Brain pericyte (primary cell): ENCODE data around the gene HIVEP3.

Experiments used
- DNase-seq: peaks from one replicate; pipeline ENCODE4 v3.0.0-alpha.2; 2012; ENCODE audit warnings: low read depth, low spot score

The HIVEP3 gene

DNA sequence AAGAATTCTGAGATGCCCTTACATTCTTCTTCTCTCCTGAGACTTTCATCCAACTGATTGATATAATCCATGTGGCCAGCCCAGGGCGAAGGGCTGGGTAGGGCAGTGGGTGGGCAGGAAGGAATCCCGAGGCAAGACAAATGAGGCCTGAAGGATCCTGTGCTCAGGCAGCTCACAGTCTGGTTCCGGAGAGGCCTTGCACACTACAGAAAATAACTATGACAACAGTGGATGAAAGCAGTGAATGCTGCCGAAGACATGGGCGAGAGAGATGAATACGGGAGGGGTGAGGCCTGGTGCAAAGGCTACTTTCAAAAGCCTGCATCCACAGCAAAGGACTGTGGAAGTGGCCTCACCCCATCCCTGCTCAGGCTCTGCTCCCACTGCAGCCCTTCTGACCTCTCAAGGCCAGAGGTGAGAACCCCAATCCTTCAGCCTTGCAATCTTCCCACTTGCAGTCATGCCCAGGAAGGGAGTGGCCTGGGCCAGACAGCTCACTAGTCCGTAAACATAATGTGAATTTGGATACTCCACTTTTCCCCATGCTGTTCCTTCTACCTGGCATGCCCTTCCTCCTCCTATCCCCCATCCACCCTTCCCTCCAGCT lies 250.6 kb downstream of the HIVEP3 start:
- no peak for DNase-seq

GRCh38 chr1:41666981-41667631 lies 251.6 kb downstream of the HIVEP3 start:
- no peak for DNase-seq

GRCh38 chr1:41665962-41666917 lies 252.5 kb downstream of the HIVEP3 start:
- DNase-seq, result no peak

DNA sequence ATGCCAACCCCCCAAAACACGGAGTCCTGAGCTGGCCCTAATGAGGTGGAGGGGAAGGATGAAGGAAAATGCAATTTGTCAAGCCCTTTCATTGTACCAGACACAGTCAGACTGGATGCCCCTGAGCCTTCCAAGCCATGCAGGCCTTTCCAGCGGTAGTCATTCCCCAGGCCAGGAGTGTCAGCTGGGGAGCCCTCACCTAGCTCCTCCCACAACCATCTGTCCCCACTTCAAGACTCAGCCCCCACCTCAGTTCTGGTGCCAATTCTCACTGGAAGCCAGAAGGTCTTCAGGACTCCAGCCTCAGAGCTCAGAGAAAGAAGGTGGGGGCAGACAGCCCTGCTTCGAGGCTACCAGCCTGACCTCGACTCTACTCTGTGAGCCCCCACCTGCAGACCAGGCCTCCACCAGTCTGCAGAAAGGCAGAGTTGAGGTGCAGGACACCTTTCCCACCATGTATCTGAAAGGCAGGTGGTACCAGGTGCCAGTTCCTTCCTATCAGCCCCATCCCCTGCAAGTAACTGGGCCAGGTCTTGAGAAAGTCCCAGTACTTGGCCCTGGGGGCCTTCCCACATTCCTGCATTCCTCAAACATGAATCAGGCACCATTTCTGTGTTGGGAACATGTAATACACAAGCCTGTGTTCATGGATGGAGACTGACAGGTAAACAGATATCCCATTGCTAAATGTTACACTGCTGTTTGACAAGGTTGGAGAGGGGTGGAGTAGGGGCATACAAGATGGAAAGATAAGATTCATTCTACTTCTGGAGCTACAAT lies 253.7 kb downstream of the HIVEP3 start:
- DNase-seq, result no peak

DNA sequence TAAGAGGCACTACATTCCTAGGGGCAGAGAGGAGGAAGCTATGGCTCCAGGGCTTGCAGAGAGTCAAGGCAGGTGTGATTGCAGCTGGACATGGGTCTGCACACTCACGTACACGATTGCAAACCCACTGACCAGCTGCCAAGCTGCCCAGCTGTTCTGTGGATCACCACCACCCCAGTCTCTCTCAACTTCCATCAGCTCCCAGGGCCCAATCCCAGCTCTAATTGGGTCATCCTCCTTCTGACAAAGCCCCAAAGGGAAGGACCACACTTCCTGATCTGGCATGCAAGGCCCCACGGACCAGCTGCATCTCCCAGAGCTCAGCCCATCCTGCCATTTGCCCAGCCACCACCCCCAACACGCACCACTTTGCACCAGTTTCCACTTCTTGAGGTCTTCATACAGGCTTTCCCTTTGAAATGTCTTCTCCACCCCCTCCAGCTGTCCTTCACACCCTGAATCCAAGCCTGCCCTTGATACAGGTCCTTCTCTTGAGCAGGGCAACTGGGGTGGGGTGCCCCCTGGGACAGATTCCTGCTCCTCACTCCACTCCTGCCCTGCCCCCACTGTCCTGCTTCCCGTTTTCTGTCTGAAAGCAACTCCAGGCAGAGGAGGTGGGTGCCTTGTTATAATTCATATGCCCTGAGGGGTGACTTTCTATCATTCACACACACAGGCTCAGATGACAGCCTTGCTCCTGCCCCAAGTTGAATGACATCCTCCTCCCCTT lies 254.9 kb downstream of the HIVEP3 start:
- no peak for DNase-seq

DNA sequence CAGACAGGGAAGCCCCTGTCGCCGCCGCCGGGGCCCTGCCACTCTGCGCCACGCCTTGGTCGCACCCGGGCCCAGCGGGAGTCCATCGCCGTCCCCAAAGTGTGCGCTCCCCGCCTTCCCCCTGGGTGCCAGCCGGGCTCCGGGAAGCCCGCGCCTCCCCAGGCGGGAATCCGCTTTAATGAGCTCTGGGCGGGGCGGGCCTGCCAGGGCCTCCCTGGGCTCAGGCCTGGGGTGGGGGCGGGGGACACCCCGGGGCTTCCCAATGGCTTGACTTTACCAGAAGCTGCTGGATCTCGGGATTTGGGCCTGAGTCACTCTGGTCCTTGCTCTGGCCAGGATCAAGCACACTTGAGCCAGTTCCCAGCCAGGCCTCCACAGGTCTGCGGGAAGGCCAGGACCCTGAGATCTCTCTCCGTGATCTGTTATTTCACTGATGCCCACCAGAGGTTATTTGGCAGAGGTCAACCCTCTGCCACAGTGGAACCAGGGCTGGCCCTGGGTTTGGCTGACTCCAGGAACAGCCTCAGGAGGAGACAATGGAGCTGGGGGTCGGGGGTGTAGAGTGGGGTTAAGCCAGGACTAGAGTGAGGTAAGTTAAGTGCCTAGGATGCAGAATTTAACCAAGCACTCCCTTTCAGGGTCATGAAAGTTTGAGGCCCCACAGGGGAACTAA lies 255.8 kb downstream of the HIVEP3 start:
- no peak for DNase-seq

- no peak for DNase-seq
Measured at GRCh38 chr1:41662061-41662764, 256.5 kb downstream of the HIVEP3 start.

DNA sequence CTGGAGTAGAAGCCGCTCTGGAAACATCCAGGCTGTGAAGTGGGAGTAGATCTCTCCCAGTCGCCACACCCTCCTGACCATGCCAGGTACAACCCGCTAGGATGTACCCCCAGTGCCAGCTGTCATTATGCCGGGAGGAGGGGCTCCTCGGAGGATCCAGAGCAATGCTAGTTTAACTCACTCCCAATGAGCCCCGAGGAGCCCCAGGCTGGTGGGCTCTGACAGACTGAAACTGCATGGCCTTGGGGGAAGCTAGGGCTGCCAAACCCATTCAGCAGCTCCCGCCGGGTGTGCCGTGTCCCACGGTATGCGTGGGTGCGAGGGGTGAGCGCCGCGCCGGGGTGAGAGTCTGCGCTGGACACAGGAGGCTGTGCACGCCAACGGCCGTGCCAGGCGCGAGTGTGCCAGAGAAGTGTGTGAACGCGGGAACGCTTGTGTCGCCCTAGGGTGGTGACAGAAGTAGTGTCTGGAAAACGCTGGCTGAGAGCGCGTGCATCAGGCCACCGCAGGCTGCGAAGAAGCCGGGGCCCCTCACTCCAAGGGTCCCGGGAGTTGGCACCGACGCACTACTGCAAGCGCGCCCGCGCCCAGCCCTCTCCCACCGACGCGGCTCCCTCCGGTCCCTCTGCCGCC lies 257.2 kb downstream of the HIVEP3 start:
- no peak for DNase-seq

DNA sequence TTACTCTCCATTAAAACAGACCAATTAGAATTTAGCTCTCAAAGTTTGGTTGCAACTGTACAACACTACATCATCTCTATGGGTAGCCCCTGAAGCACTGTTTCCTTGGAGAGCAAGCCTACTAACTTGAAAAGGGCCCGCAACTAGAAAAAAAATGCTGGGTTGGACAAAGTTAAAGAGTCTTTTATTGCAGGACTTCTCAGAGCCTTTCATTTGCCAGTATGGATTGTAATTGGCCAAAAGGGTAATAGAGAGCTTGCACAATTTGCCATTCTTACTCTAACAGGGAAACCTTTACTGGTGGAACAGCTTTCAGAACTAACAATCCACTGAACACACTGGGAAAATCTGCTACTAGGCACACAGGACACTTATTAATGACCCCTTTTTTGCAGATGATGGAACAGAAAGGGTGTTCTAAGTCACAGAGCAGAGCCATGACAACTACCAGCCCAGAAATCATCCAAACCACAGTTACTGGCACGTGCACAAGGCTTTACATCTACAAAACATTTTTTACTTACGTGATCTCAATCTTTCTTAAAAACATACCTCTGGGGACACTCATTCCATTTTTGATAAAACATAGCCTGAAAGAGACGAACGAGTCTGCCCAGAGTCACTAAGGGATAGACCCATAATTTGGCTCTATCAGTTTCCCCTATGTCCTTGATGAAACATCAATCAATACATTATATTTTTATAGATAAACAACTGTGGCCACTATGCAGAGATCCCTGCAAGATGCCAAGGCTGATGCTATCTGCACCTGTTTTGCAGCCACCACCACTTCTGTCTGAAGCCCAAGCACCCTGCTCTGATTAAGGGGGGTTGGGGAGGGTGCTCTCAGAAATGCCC lies 257.9 kb downstream of the HIVEP3 start:
- DNase-seq, result no peak

DNA sequence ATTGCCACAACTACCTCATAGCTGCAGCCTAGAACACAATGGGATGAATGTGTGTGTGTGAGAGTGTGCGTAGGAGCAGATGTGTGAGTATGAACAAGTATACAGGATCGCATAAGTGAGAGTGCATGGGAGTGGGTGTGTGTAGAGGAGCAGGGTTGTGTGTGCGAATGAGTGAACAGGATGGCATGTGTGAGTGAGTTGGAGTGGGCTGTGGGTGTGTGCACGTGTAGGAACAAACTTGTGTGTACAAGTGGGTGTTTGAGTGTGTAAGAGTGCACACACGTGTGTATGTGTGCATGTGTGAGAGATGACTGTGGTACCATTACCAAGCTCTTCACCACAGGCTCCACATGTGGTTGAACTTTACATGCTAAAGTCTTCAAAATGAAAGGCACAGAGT lies 258.8 kb downstream of the HIVEP3 start:
- DNase-seq, result no peak

- no peak for DNase-seq
Measured at GRCh38 chr1:41659159-41659495, 259.6 kb downstream of the HIVEP3 start.

GRCh38 chr1:41658431-41659158 lies 260.1 kb downstream of the HIVEP3 start:
- DNase-seq, result no peak

- no peak for DNase-seq
Measured at GRCh38 chr1:41657679-41658295, 260.9 kb downstream of the HIVEP3 start.

DNA sequence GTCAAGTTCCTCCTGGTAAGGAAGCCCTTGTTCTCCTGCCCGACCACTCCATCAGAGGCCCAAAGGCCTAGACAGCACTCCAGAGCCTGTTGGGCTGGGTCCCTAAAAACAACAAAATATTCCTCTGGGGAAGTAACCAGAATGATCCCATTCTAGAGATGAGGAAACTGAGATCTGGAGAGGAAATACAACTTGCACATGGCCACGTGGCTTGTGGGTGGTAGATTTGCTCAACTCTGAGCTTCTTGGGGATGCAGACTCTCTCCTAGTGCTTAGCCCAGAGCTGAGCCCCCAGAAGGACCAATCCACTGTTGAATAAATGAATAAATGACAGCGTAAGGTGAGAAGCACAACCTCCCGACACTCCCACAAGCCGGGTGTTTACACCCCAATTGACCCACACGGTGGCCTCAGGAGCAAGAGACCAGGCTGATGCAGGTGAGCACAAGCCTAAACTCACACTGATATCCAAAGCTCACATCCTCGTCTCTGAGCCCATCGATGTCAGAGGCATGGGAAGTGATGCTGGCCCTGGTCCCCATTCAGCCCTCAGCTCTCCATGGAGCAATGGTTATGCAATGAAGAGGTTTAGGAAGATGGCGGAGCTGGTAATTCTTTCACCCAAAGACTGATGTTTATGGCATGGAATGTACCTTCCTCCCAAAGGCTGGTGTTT lies 261.8 kb downstream of the HIVEP3 start:
- DNase-seq, result no peak

GRCh38 chr1:41656068-41656467 lies 262.7 kb downstream of the HIVEP3 start:
- DNase-seq, result no peak

DNA sequence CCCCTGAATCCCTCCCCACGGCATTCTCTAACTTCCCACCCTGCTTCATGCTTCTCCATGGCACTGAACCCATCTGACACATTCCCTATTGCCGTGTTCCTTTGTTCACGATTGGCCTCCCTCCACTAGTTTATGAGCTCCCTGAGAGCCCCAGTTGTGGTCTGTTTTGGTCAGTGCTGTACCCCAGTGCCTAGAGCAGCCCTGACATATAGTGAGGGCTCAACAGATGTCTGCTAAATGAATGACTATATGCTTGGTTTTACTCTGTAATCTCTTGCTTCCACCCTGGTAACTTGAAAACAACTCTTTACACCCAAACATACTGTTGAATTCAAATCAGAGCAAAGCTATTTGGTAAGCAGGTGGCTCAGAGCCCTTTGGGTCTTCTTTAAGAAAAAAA lies 263.1 kb downstream of the HIVEP3 start:
- no peak for DNase-seq

- DNase-seq, result no peak
Measured at GRCh38 chr1:41653574-41653973, 265.1 kb downstream of the HIVEP3 start.
